Gastrocnemius medialis (tissue), 4 donors: ENCODE results near the gene SEC14L5. TPM values are rescaled to one million over a fixed set of nuclear protein-coding genes. Genes with fewer than 3 reads are reported as not detected.

Experiments used
- ATAC-seq, 2 donors: fragments of 150-250 bp; one replicate each; pipeline ENCODE4 v1.9.1; 2016
- DNase-seq, 2 donors: peaks; one replicate each; pipeline ENCODE4 v3.0.0-alpha.2; 2019
- H3K27ac ChIP-seq, 4 donors: fragments of 200-600 bp; sonication (generic); 1 replicate in 1 of 4; 2 replicates in 3 of 4; pipeline ENCODE4 v1.5.1; 2016 to 2018; ENCODE audit warnings: mild to moderate bottlenecking in 2 of 4, moderate library complexity in 1 of 4
- H3K27me3 ChIP-seq, 3 donors: fragments of 200-600 bp; sonication (generic) in 2 of 3; 1 replicate in 1 of 3; 2 replicates in 2 of 3; pipeline versions ENCODE4 v1.5.1 to v1.6.0; 2016 to 2019; ENCODE audit warnings: mild to moderate bottlenecking in 1 of 3, moderate library complexity in 1 of 3
- H3K36me3 ChIP-seq, 2 donors: fragments of 200-600 bp; sonication (generic) in 1 of 2; one replicate each; pipeline ENCODE4 v1.5.1; 2017 to 2018
- H3K4me1 ChIP-seq, 2 donors: fragments of 200-600 bp; sonication (generic) in 1 of 2; one replicate each; pipeline ENCODE4 v1.5.1; 2016 to 2017; ENCODE audit warnings: mild to moderate bottlenecking in 2 of 2
- H3K4me3 ChIP-seq, 4 donors: fragments of 200-600 bp; sonication (generic) in 3 of 4; 1 replicate in 1 of 4; 2 replicates in 3 of 4; pipeline ENCODE4 v1.5.1; 2016 to 2019; ENCODE audit warnings: mild to moderate bottlenecking in 2 of 4
- H3K9me3 ChIP-seq, 3 donors: fragments of 200-600 bp; sonication (generic) in 2 of 3; 1 replicate in 1 of 3; 2 replicates in 2 of 3; pipeline ENCODE4 v1.5.1; 2016 to 2019
- CTCF ChIP-seq, 5 experiments: fragments of 450-650 bp in 3 of 5; fragments of 200-600 bp in 2 of 5; sonication (generic) in 2 of 5; IDR thresholded peaks in 4 of 5; conservative IDR thresholded peaks in 1 of 5; 1 replicate in 4 of 5; 2 replicates in 1 of 5; pipeline ENCODE4 v1.5.1; 2016 to 2019; ENCODE audit warnings: antibody characterized with exemption in 5 of 5, mild to moderate bottlenecking in 3 of 5, moderate library complexity in 3 of 5
- POLR2A ChIP-seq, 2 donors: fragments of 450-650 bp; IDR thresholded peaks; one replicate each; pipeline ENCODE4 v1.6.1; 2017; ENCODE audit warnings: antibody characterized with exemption in 2 of 2, mild to moderate bottlenecking in 2 of 2, moderate library complexity in 2 of 2
- in situ Hi-C, 4 donors: fragments of 200-750 bp; cut with MboI; loops; one replicate each; pipeline versions ENCODE4 v1.15.0 to v1.8.0; 2017; ENCODE audit warnings: low sequenced_read_pairs in 4 of 4
- intact Hi-C: fragments of 100-400 bp; cut with DNase I; formaldehyde crosslinking; loops from one replicate; pipeline ENCODE4 v1.15.1; 2023; ENCODE audit warnings: low total_unique reads
- total RNA-seq, 4 donors: library from RNA; depleted of rRNA; stranded (reverse); fragments of >200 nt; gene quantifications; one replicate each; pipeline versions ENCODE4 v1.1.0 to v1.2.3, GENCODE V29; 2016

Gene SEC14L5
- total RNA-seq, 4 donors from 2014 or later: 0.85 to 5.8 (median 1.5) TPM

- intact Hi-C loops: no loop called here
- ATAC-seq: peak; percentile 5 to 16
These were observed 76.0 kb downstream of the SEC14L5 start for GRCh38 chr16:5034167-5034523.

GRCh38 chr16:5035909-5036227, 77.7 kb downstream of the SEC14L5 start:
- in situ Hi-C loops (no loop called here), intact Hi-C loops (no loop called here)
- DNase-seq: no peak
- Histone ChIP-seq H3K9me3 (no peaks in the 10 kb centered on the region), H3K4me1 (peaks cover 13 to 17% of the 10 kb centered on the region in 2 donors), H3K27me3 (no peaks in the 10 kb centered on the region), H3K4me3 (no peak overlapping the region), H3K27ac (no peak overlapping the region), H3K36me3 (no peaks in the 10 kb centered on the region)
- no peak for ATAC-seq
- TF ChIP-seq CTCF (IDR thresholded peaks at IDR 0.05 in 4 of 5, conservative IDR thresholded peaks at IDR 0.05 in 1 of 5): no peak
- no peak for TF ChIP-seq POLR2A (IDR thresholded peaks at IDR 0.05)

More at GRCh38 chr16:5034167-5034523, 76.0 kb downstream of the SEC14L5 start:
- no peaks in the 10 kb centered on the region for H3K27me3 ChIP-seq
- H3K36me3 ChIP-seq: no peaks in the 10 kb centered on the region
- in situ Hi-C loops: no loop called here
- peak overlapping the region; percentile 77 to 91 (median 88) for H3K4me3 ChIP-seq
- peak overlapping the region; percentile 39 to 77 (median 64) for H3K27ac ChIP-seq
- DNase-seq: no peak
- TF ChIP-seq POLR2A (IDR thresholded peaks at IDR 0.05): no peak
- no peak for TF ChIP-seq CTCF (IDR thresholded peaks at IDR 0.05 in 4 of 5, conservative IDR thresholded peaks at IDR 0.05 in 1 of 5)
- H3K4me1 ChIP-seq: peaks cover 13 to 17% of the 10 kb centered on the region in 2 donors
- H3K9me3 ChIP-seq: no peaks in the 10 kb centered on the region

DNA sequence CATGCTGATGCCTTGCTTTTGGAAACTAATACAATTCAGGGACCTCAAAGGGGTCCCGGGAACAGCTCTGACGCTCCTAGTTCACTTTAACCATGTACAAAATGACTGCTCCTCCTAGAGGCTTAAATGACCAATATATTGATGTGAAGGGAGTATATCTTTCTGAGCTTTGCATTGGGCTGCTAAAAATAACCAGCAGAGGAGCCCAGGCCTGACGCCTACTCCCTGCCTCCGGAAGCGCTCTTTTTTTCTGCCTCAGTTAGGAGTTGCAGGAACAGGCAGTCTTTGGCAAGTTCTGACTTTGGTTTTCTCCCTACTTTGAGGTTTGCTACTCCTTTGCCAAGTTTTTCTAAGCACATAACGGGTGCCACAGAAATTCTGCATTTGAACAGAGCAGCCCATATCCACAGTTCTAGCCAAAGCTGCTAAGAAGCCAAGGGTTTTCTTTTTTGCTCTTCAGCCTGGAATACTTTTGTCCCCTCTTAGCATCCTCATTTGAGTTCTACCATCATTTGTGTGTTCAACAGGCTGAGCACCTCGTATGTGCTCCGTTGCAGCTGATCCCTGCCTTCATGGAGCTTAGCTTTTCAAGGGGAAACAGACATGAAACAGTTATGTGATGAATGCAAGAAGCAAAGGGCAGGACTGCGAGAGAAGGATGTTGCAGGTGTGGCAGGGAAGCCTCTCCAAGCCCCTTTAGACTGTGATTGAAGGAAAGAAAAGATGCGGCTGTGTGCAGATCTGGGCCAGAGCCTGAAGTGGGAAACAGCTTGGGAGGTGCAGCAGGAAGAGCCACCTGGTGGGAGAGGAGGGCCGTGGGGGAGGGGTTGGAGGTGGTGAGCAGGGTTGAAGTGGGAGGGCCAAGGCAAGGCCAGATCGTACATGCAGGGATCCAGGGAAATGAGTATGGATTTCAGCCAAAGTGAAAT, 78.4 kb downstream of the SEC14L5 start:
- no peaks in the 10 kb centered on the region for H3K27me3 ChIP-seq
- in situ Hi-C loops (no loop called here), intact Hi-C loops (no loop called here)
- TF ChIP-seq POLR2A (IDR thresholded peaks at IDR 0.05) (no peak), CTCF (IDR thresholded peaks at IDR 0.05 in 4 of 5, conservative IDR thresholded peaks at IDR 0.05 in 1 of 5) (no peak)
- H3K4me3 ChIP-seq: no peak overlapping the region
- no peak overlapping the region for H3K27ac ChIP-seq
- no peaks in the 10 kb centered on the region for H3K36me3 ChIP-seq
- ATAC-seq: no peak
- no peaks in the 10 kb centered on the region for H3K9me3 ChIP-seq
- H3K4me1 ChIP-seq: peaks cover 13 to 17% of the 10 kb centered on the region in 2 donors
- DNase-seq: no peak

DNA sequence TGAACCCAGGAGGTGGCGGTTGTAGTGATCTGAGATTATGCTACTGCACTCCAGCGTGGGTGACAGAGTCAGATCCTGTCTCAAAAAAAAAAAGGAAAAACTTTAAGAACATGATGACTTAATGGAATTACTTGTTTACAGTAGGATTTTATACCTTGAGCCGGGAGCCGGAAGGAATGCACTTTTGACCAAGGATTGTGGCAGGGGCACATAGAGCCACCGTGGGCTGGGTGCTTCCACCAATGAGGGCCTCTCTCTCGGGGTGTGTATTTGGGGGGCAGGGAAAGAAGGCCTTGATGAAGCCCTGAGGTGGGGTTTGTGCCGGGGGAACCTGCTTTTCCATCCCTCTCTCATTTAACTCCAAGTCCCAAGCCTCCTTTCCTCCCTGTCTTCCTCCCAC, 82.3 kb downstream of the SEC14L5 start:
- H3K27me3 ChIP-seq: no peaks in the 10 kb centered on the region
- DNase-seq (no peak), ATAC-seq (no peak)
- H3K4me1 ChIP-seq: no peaks in the 10 kb centered on the region
- no peak overlapping the region for H3K4me3 ChIP-seq
- TF ChIP-seq CTCF (IDR thresholded peaks at IDR 0.05 in 4 of 5, conservative IDR thresholded peaks at IDR 0.05 in 1 of 5) (no peak), POLR2A (IDR thresholded peaks at IDR 0.05) (no peak)
- in situ Hi-C loops: no loop called here
- no peaks in the 10 kb centered on the region for H3K9me3 ChIP-seq
- H3K27ac ChIP-seq: no peak overlapping the region
- no peaks in the 10 kb centered on the region for H3K36me3 ChIP-seq
- intact Hi-C loops: no loop called here
